ENCODE data around the gene CENPM.

GRCh38 chr22:41904450-41905410 lies 42.2 kb downstream of the CENPM start:
- TF ChIP-seq, protein P1, sequence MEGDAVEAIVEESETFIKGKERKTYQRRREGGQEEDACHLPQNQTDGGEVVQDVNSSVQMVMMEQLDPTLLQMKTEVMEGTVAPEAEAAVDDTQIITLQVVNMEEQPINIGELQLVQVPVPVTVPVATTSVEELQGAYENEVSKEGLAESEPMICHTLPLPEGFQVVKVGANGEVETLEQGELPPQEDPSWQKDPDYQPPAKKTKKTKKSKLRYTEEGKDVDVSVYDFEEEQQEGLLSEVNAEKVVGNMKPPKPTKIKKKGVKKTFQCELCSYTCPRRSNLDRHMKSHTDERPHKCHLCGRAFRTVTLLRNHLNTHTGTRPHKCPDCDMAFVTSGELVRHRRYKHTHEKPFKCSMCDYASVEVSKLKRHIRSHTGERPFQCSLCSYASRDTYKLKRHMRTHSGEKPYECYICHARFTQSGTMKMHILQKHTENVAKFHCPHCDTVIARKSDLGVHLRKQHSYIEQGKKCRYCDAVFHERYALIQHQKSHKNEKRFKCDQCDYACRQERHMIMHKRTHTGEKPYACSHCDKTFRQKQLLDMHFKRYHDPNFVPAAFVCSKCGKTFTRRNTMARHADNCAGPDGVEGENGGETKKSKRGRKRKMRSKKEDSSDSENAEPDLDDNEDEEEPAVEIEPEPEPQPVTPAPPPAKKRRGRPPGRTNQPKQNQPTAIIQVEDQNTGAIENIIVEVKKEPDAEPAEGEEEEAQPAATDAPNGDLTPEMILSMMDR (IDR thresholded peaks at IDR 0.05; ENCODE audit: borderline replicate concordance, extremely low read depth, low read length, poor library complexity, severe bottlenecking) = no peak
- no peak for TF ChIP-seq EZH2 (IDR thresholded peaks at IDR 0.05; ENCODE audit: borderline replicate concordance, low read depth, low read length, severe bottlenecking)
